GM19023 (cell line): ENCODE measurements around the gene RYR3.

Source experiments
- ATAC-seq: cut with Tn5 transposase; IDR thresholded peaks from one replicate; pipeline ENCODE4 v1.9.1; 2021; ENCODE audit warnings: mild to moderate bottlenecking, moderate library complexity; ENCODE audit not compliant: unreplicated experiment

RYR3 gene

GRCh38 chr15:33378866-33379480 is 68.2 kb downstream of the RYR3 start:
- ATAC-seq: no peak

GRCh38 chr15:33380406-33380805 is 69.6 kb downstream of the RYR3 start:
- no peak for ATAC-seq

- ATAC-seq: no peak
These were observed 71.7 kb downstream of the RYR3 start for GRCh38 chr15:33382491-33382890.

GRCh38 chr15:33384307-33384706 is 73.5 kb downstream of the RYR3 start:
- ATAC-seq: no peak

- no peak for ATAC-seq
These were observed 81.7 kb downstream of the RYR3 start for GRCh38 chr15:33392453-33392852.

GRCh38 chr15:33393546-33393945 is 82.8 kb downstream of the RYR3 start:
- ATAC-seq: no peak

- no peak for ATAC-seq
These were observed 84.6 kb downstream of the RYR3 start for GRCh38 chr15:33395321-33395720.

GRCh38 chr15:33395846-33396245 is 85.1 kb downstream of the RYR3 start:
- no peak for ATAC-seq

- no peak for ATAC-seq
These were observed 85.7 kb downstream of the RYR3 start for GRCh38 chr15:33396475-33396874.

GRCh38 chr15:33398555-33398954 is 87.8 kb downstream of the RYR3 start:
- no peak for ATAC-seq

GRCh38 chr15:33400941-33401340 is 90.2 kb downstream of the RYR3 start:
- no peak for ATAC-seq

GRCh38 chr15:33402600-33402999 is 91.8 kb downstream of the RYR3 start:
- no peak for ATAC-seq

- no peak for ATAC-seq
These were observed 94.3 kb downstream of the RYR3 start for GRCh38 chr15:33405096-33405495.

- no peak for ATAC-seq
These were observed 101.1 kb downstream of the RYR3 start for GRCh38 chr15:33411596-33412540.

GRCh38 chr15:33419701-33420100 is 108.9 kb downstream of the RYR3 start:
- no peak for ATAC-seq

- no peak for ATAC-seq
These were observed 113.3 kb downstream of the RYR3 start for GRCh38 chr15:33424025-33424424.

- no peak for ATAC-seq
These were observed 114.4 kb downstream of the RYR3 start for GRCh38 chr15:33425142-33425541.

GRCh38 chr15:33430577-33430976 is 119.8 kb downstream of the RYR3 start:
- ATAC-seq: no peak

GRCh38 chr15:33433821-33434220 is 123.1 kb downstream of the RYR3 start:
- ATAC-seq: no peak

GRCh38 chr15:33438396-33438795 is 127.6 kb downstream of the RYR3 start:
- no peak for ATAC-seq

- ATAC-seq: no peak
These were observed 130.1 kb downstream of the RYR3 start for GRCh38 chr15:33440900-33441299.

GRCh38 chr15:33442449-33442848 is 131.7 kb downstream of the RYR3 start:
- no peak for ATAC-seq
